Transverse colon (tissue), 4 donors: ENCODE measurements around the gene ARF6.
A peak's percentile ranks its signal among the peaks of the same experiment; 100 is the strongest.

Source experiments
- EP300 ChIP-seq: sonication (generic); formaldehyde crosslinking; IDR thresholded peaks from one replicate; pipeline ENCODE4 v1.6.1; 2017; ENCODE audit warnings: antibody characterized with exemption, low read depth
- POLR2A ChIP-seq: fragments of 450-650 bp; IDR thresholded peaks from one replicate; pipeline ENCODE4 v1.6.1; 2016; ENCODE audit warnings: antibody characterized with exemption, mild to moderate bottlenecking, moderate library complexity
- POLR2AphosphoS5 ChIP-seq, 3 donors: sonication (generic); formaldehyde crosslinking; IDR thresholded peaks; one replicate each; pipeline ENCODE4 v1.6.1; 2016; ENCODE audit warnings: antibody characterized with exemption in 3 of 3
- TF ChIP-seq, protein P1 (sequence below), 5 experiments: fragments of 200-600 bp in 3 of 5; fragments of 450-650 bp in 2 of 5; sonication (generic) in 3 of 5; IDR thresholded peaks; 1 replicate in 2 of 5; 2 replicates in 3 of 5; pipeline ENCODE4 v1.5.1; 2016 to 2017; ENCODE audit warnings: antibody characterized with exemption in 5 of 5, inconsistent platforms in 3 of 5, mild to moderate bottlenecking in 2 of 5, moderate library complexity in 1 of 5

DNA sequence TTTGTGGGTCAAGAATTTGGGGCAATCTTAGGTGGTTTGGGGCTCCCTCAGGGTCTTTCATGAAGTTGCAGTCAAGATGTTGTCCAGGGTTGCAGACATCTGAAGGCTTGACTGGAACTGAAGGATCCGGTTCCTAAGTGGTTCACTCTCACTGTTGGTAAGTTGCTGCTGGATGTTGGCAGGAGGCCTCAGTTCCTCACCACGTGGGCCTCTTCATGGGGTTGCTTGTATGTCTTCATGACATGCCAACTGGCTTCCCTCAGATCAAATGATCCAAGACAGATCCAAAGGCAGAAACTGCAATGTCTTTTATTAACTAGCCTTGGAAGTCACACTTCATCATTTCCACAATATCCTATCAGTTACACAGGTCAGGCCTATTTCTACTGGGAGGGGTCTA, 49.2 kb downstream of the ARF6 start:
- TF ChIP-seq POLR2AphosphoS5 (IDR thresholded peaks at IDR 0.05): peak in 1 of 3 donors; percentile 22
- no peak for TF ChIP-seq EP300
- TF ChIP-seq, protein P1, sequence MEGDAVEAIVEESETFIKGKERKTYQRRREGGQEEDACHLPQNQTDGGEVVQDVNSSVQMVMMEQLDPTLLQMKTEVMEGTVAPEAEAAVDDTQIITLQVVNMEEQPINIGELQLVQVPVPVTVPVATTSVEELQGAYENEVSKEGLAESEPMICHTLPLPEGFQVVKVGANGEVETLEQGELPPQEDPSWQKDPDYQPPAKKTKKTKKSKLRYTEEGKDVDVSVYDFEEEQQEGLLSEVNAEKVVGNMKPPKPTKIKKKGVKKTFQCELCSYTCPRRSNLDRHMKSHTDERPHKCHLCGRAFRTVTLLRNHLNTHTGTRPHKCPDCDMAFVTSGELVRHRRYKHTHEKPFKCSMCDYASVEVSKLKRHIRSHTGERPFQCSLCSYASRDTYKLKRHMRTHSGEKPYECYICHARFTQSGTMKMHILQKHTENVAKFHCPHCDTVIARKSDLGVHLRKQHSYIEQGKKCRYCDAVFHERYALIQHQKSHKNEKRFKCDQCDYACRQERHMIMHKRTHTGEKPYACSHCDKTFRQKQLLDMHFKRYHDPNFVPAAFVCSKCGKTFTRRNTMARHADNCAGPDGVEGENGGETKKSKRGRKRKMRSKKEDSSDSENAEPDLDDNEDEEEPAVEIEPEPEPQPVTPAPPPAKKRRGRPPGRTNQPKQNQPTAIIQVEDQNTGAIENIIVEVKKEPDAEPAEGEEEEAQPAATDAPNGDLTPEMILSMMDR (IDR thresholded peaks at IDR 0.05): no peak
- TF ChIP-seq POLR2A: no peak
